ENCODE data around the gene LY6G5C. TPM values are rescaled to one million over a fixed set of nuclear protein-coding genes. Genes with fewer than 3 reads are reported as not detected.

The LY6G5C gene
- total RNA-seq, 2 donors from 2014 or later, result 0.93 to 2.0 TPM

DNA sequence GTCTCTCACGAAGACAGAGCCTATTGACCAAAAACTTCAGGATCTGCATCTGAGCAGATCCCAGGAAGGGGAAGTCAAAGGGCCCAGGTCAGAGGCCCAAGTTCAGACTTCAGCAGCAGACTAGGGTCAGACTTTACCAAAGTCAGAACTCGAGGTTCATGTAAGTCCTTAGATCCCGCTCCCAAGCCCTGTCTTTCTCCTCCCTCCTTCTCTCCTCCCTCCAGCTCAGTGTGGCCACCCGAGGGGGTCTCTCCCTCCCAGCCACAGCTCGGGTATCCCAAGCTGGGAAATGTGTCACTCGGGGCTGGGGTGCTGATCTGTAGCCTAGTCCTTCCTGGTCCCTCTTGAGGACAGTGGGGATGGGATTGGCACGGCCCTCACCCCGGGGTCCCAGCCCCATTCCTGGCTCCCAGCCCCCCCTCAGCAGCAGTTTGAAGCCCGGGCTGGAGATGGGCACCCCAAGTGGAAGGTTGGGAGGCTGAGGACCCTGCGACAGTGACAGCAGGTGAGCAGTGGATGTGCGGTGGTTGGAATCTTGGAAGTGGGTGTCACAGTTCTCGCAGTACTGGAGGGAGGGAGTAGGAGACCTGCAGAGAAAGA is 18.6 kb downstream of the LY6G5C start:
- H3K36me3 Mint-ChIP-seq (ENCODE audit: low read depth), result peaks cover 43% of the 10 kb centered on the region
- H3K4me3 Mint-ChIP-seq, result no peak overlapping the region

DNA sequence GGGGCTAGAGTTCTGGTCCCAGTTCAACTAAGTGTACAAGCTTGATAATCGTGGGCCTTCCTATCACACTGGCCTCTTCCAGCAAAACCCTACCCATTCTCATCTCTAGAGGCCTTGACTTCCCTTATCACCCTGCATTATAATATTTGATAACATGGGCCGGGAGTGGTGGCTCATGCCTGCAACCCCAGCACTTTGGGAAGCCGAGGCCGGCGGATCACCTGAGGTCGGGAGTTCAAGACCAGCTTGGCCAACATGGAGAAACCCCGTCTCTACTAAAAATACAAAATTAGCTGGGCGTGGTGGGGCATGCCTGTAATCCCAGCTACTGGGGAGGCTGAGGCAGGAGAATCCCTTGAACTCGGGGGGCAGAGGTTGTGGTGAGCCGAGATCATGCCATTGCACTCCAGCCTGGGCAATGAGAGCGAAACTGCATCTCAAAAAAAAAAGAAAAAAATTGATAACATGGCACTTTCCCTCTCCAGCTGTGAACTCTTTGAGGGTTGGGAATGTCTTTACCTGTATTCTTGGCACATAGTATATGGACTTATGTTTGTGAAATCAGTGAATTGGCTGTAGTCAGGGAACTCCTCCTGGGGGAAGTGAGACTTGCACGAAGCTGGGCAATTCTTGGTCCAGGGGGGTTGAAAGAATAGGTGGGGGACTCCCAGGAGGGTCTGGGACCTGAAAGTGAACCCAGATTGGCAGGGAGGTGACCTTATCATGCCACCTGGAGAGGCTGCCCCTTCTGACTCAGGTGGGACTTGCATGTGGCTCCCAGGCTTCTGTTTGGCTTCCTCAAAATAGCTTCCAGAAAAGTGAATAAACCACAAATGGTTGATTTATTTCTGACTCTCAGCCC is 19.4 kb downstream of the LY6G5C start:
- H3K4me3 ChIP-seq (ENCODE audit: low read length), result peak overlapping the region; percentile 99
- H3K27ac Mint-ChIP-seq, result peak overlapping the region; percentile 87

More for the DNA sequence above, 18.6 kb downstream of the LY6G5C start:
- H3K27ac Mint-ChIP-seq, result no peak overlapping the region
- H3K4me1 ChIP-seq (ENCODE audit: control insufficient read depth, insufficient read depth, low read length), result peaks cover 11% of the 10 kb centered on the region
- TF ChIP-seq, protein P1, sequence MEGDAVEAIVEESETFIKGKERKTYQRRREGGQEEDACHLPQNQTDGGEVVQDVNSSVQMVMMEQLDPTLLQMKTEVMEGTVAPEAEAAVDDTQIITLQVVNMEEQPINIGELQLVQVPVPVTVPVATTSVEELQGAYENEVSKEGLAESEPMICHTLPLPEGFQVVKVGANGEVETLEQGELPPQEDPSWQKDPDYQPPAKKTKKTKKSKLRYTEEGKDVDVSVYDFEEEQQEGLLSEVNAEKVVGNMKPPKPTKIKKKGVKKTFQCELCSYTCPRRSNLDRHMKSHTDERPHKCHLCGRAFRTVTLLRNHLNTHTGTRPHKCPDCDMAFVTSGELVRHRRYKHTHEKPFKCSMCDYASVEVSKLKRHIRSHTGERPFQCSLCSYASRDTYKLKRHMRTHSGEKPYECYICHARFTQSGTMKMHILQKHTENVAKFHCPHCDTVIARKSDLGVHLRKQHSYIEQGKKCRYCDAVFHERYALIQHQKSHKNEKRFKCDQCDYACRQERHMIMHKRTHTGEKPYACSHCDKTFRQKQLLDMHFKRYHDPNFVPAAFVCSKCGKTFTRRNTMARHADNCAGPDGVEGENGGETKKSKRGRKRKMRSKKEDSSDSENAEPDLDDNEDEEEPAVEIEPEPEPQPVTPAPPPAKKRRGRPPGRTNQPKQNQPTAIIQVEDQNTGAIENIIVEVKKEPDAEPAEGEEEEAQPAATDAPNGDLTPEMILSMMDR (conservative IDR thresholded peaks at IDR 0.05), result no peak
- H3K4me3 ChIP-seq (ENCODE audit: low read length), result no peak overlapping the region
- H3K4me1 Mint-ChIP-seq, result peaks cover 37% of the 10 kb centered on the region
- no peaks in the 10 kb centered on the region for H3K27me3 Mint-ChIP-seq (ENCODE audit: insufficient read depth)
- WGBS, 2 experiments (ENCODE audit: insufficient coverage in 1 of 2, insufficient read length in 1 of 2), result 91 to 96% methylated on average over 4 to 12 of the region's 12 CpGs
- DNase-seq, result no peak
- no peak overlapping the region for H3K27ac ChIP-seq (ENCODE audit: low read depth, low read length)
- H3K27me3 ChIP-seq (ENCODE audit: control insufficient read depth, insufficient read depth, low read length, poor library complexity, severe bottlenecking), result no peaks in the 10 kb centered on the region
- H3K9me3 ChIP-seq (ENCODE audit: control insufficient read depth, low read length), result no peaks in the 10 kb centered on the region
- H3K9me3 Mint-ChIP-seq, result no peaks in the 10 kb centered on the region
- no peak overlapping the region for H3K9ac ChIP-seq (ENCODE audit: extremely low read depth, low read length, poor library complexity, severe bottlenecking)
- peaks cover 26% of the 10 kb centered on the region for H3K36me3 ChIP-seq (ENCODE audit: control insufficient read depth, insufficient read depth, low read length)

More for the DNA sequence above, 19.4 kb downstream of the LY6G5C start:
- Mint-ChIP-seq H3K9me3 (no peaks in the 10 kb centered on the region), H3K4me1 (peaks cover 33% of the 10 kb centered on the region), H3K36me3 (ENCODE audit: low read depth) (peaks cover 40% of the 10 kb centered on the region), H3K4me3 (peak overlapping the region; percentile 83), H3K27me3 (ENCODE audit: insufficient read depth) (no peaks in the 10 kb centered on the region)
- peak overlapping the region; percentile 31 for H3K27ac ChIP-seq (ENCODE audit: low read depth, low read length)
- no peak for DNase-seq
- 94% methylated on average over 7 to 12 of the region's 12 CpGs for WGBS, 2 experiments (ENCODE audit: insufficient coverage in 1 of 2, insufficient read length in 1 of 2)
- no peaks in the 10 kb centered on the region for H3K9me3 ChIP-seq (ENCODE audit: control insufficient read depth, low read length)
- H3K9ac ChIP-seq (ENCODE audit: extremely low read depth, low read length, poor library complexity, severe bottlenecking), result no peak overlapping the region
- peaks cover 11% of the 10 kb centered on the region for H3K4me1 ChIP-seq (ENCODE audit: control insufficient read depth, insufficient read depth, low read length)
- TF ChIP-seq, protein P1 (conservative IDR thresholded peaks at IDR 0.05), result peak; percentile 17
- no peaks in the 10 kb centered on the region for H3K27me3 ChIP-seq (ENCODE audit: control insufficient read depth, insufficient read depth, low read length, poor library complexity, severe bottlenecking)
- H3K36me3 ChIP-seq (ENCODE audit: control insufficient read depth, insufficient read depth, low read length), result peaks cover 21% of the 10 kb centered on the region

Data from endodermal cell (in vitro differentiated cells).